Measurements from ENCODE around the gene PDE4C. TPM values are rescaled to one million over a fixed set of nuclear protein-coding genes. Genes with fewer than 3 reads are reported as not detected.

PDE4C gene
- total and polyA plus RNA-seq, 10 of the 15 experiments (the other 5 are each of a cell fraction or from before 2014, with no cell fraction given): 0.08 to 0.73 (median 0.34) TPM

DNA sequence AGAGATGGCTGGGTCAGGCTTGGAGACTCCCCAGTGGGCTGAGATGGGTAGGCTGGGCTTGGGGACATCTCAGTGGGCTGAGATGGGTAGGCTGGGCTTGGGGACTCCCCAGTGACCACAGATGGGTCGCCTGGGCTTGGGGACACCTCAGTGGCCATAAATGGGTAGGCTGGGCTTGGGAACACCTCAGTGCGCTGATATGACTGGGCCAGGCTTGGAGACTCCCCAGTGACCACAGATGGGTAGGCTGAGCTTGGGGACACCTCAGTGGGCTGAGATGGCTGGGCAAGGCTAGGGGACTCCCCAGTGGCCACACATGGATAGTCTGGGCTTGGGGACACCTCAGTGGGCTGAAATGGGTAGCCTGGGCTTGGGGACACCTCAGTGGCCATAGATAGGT is 35.2 kb upstream of the PDE4C start:
- 54% methylated on average over 2 of the region's 2 CpGs for WGBS (ENCODE audit: insufficient coverage, insufficient replicate concordance, low lambda C conversion rate, missing lambda C conversion rate)
- in situ Hi-C loops (cut with MboI) (no loop called here), intact Hi-C loops (cut with micrococcal nuclease; ENCODE audit: unreplicated experiment) (no loop called here)
- ChIA-PET RAD21 (ENCODE audit: unreplicated experiment) (no interaction called here), CTCF (interaction anchor here (0.9 to 3.0 kb wide), 4 partner anchors 9 to 18 kb away, joined by 3 to 13 read pairs (median 4); no protein-coding TSS in a partner anchor), SMC1A (ENCODE audit: uncharacterized antibody, unreplicated experiment) (interaction anchor here (0.9 to 1.2 kb wide), 2 partner anchors 9 to 67 kb away, joined by 3 to 4 read pairs; no protein-coding TSS in a partner anchor), POLR2A (interaction anchor here (0.9 kb wide), 1 partner anchor 15 kb away, joined by 3 read pairs; no protein-coding TSS in a partner anchor)
- no peak for DNase-seq (ENCODE audit: low read depth, low spot score)
- ATAC-seq: no peak
- H3K36me3 ChIP-seq (ENCODE audit: control insufficient read depth in 2 of 2, insufficient read depth in 2 of 2, low read length in 1 of 2): no peaks in the 10 kb centered on the region
- no peaks in the 10 kb centered on the region for H3K27me3 ChIP-seq (replicated peaks in 1 of 2; ENCODE audit: control insufficient read depth in 2 of 2, insufficient read depth in 2 of 2, low read length in 1 of 2)
- H3K27ac ChIP-seq (ENCODE audit: control insufficient read depth, insufficient read depth): no peak overlapping the region
- no peak overlapping the region for H3K4me3 ChIP-seq
- no TSS peak for BruUV-seq (replicated peaks)
- FAIRE-seq: no peak
- H3K4me2 ChIP-seq (ENCODE audit: control insufficient read depth, insufficient read depth): no peak overlapping the region
- TF ChIP-seq SIN3A (IDR thresholded peaks at IDR 0.05; ENCODE audit: low read depth, low read length): no peak
- no peak for TF ChIP-seq MTA2 (IDR thresholded peaks at IDR 0.05; ENCODE audit: low read depth)
- no peak for TF ChIP-seq ATF3 (IDR thresholded peaks at IDR 0.05; ENCODE audit: borderline replicate concordance, extremely low read depth, low read depth, low read length)
- no peak for TF ChIP-seq SMC3 (IDR thresholded peaks at IDR 0.05; ENCODE audit: borderline replicate concordance, low read length)
- no peak for TF ChIP-seq TARDBP (IDR thresholded peaks at IDR 0.05; ENCODE audit: borderline replicate concordance)
- TF ChIP-seq, protein P1, sequence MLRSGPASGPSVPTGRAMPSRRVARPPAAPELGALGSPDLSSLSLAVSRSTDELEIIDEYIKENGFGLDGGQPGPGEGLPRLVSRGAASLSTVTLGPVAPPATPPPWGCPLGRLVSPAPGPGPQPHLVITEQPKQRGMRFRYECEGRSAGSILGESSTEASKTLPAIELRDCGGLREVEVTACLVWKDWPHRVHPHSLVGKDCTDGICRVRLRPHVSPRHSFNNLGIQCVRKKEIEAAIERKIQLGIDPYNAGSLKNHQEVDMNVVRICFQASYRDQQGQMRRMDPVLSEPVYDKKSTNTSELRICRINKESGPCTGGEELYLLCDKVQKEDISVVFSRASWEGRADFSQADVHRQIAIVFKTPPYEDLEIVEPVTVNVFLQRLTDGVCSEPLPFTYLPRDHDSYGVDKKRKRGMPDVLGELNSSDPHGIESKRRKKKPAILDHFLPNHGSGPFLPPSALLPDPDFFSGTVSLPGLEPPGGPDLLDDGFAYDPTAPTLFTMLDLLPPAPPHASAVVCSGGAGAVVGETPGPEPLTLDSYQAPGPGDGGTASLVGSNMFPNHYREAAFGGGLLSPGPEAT (IDR thresholded peaks at IDR 0.05; ENCODE audit: low read depth): no peak
- TF ChIP-seq JUNB (IDR thresholded peaks at IDR 0.05): no peak
- TF ChIP-seq ZBTB11 (CRISPR knock-in tag; IDR thresholded peaks at IDR 0.05): no peak
- TF ChIP-seq TCF12 (IDR thresholded peaks at IDR 0.05; ENCODE audit: low read depth, low read length): no peak
- TF ChIP-seq MYC (IDR thresholded peaks at IDR 0.05; ENCODE audit: insufficient read depth, insufficient read length, insufficient replicate concordance, low read length, severe bottlenecking): no peak
- no peak for TF ChIP-seq RCOR1 (conservative IDR thresholded peaks at IDR 0.05; ENCODE audit: low read depth, low read length)
- no peak for TF ChIP-seq SPI1 (IDR thresholded peaks at IDR 0.05; ENCODE audit: borderline replicate concordance, insufficient read depth, low read depth, low read length)
- TF ChIP-seq KAT2A (conservative IDR thresholded peaks at IDR 0.05; ENCODE audit: control insufficient read depth, low read depth, low read length): no peak
- no peak for TF ChIP-seq IRF4 (IDR thresholded peaks at IDR 0.05; ENCODE audit: low read depth, low read length)
- no peak for TF ChIP-seq SUZ12 (IDR thresholded peaks at IDR 0.05; ENCODE audit: unreplicated experiment)
- TF ChIP-seq KDM1A (IDR thresholded peaks at IDR 0.05; ENCODE audit: borderline replicate concordance): no peak
- TF ChIP-seq FOS (IDR thresholded peaks at IDR 0.05; ENCODE audit: borderline replicate concordance, extremely low read depth, insufficient read length): no peak
- TF ChIP-seq FOXM1 (IDR thresholded peaks at IDR 0.05; ENCODE audit: low read depth, low read length): no peak
- H3K79me2 ChIP-seq (ENCODE audit: control insufficient read depth, insufficient read depth, low read length): no peaks in the 10 kb centered on the region
- H3K9ac ChIP-seq (ENCODE audit: control insufficient read depth, insufficient read depth, low read length): no peak overlapping the region
- H2AFZ ChIP-seq (ENCODE audit: control insufficient read depth, low read depth, low read length): no peak overlapping the region
- no peaks in the 10 kb centered on the region for H3K9me3 ChIP-seq (replicated peaks; ENCODE audit: control insufficient read depth, insufficient read depth, low read length)
- no peaks in the 10 kb centered on the region for H3K4me1 ChIP-seq (ENCODE audit: control insufficient read depth, insufficient read depth, low read length)
- H4K20me1 ChIP-seq (ENCODE audit: control insufficient read depth, insufficient read depth): no peaks in the 10 kb centered on the region
